ENCODE measurements around the gene ZNF584. TPM values are rescaled to one million over a fixed set of nuclear protein-coding genes. Genes with fewer than 3 reads are reported as not detected.
"Not testable (repeated sequence)": the region's sequence is repeated elsewhere in the genome, so short reads cannot be mapped to it uniquely, and the experiment has no call there.

Gene ZNF584
- total RNA-seq, 1 donor from 2014 or later = 5.8 TPM

- DNase-seq (ENCODE audit: low spot score) (peak; percentile 99), ATAC-seq (peak; percentile 97)
Measured at GRCh38 chr19:58400916-58401839, 7.3 kb upstream of the ZNF584 start.

DNA sequence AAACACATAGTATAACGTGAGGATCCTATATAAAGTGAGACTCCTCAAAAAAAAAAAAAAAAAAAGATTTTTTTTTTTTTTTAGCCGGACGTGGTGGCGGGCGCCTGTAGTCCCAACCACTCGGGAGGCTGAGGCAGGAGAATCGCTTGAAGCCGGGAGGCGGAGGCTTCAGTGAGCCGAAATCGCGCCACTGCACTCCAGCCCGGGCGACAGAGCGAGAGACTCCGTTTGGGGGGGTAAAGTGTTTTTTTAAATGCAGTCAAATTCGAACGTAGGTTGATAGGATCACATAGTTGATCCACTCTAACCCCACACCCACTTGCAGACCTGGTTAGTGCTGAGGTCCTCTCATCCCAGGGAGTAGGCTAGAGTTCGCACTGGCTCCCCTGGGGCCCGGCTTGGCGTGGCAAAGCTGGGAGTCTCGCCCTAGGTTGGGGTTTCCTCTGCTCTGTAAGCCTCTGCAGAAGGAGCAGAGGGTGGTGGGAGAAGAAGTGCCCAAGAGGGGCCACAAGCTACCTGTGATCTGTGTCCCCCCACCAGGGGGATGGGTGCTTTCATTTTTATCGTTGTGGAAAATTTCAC, 6.5 kb upstream of the ZNF584 start:
- DNase-seq (ENCODE audit: low spot score) (no peak), ATAC-seq (no peak)

GRCh38 chr19:58403920-58404478, 4.5 kb upstream of the ZNF584 start:
- ATAC-seq = not testable (repeated sequence)

GRCh38 chr19:58406818-58407657, 1.4 kb upstream of the ZNF584 start:
- ATAC-seq = no peak
- DNase-seq (ENCODE audit: low spot score) = no peak

More at GRCh38 chr19:58403920-58404478, 4.5 kb upstream of the ZNF584 start:
- DNase-seq (ENCODE audit: low spot score) = not testable (repeated sequence)

DNA sequence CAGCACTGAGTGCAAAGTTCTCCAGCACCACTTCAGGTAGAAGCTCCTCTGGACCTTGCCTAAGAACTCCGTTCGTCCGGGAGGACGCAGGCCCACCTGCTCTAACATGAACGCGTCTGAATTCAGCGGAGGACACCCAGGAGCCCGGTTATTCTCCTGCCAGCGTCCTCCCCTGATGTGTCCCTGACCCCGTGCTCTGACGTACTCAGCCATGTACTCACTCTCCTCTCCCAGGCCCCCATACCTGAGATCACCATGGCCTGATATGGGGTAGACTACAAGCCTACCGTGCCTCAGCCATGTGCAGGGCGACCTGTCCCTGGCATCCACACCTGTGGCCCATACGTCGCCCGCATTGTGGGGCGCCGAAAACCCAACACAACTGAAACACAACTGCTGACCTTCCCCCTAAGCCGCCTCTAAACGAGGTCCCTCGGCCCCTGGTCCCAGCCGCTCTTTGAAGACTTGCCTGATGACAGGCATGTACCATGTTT, 744 bp upstream of the ZNF584 start:
- ATAC-seq (no peak), DNase-seq (ENCODE audit: low spot score) (no peak)

DNA sequence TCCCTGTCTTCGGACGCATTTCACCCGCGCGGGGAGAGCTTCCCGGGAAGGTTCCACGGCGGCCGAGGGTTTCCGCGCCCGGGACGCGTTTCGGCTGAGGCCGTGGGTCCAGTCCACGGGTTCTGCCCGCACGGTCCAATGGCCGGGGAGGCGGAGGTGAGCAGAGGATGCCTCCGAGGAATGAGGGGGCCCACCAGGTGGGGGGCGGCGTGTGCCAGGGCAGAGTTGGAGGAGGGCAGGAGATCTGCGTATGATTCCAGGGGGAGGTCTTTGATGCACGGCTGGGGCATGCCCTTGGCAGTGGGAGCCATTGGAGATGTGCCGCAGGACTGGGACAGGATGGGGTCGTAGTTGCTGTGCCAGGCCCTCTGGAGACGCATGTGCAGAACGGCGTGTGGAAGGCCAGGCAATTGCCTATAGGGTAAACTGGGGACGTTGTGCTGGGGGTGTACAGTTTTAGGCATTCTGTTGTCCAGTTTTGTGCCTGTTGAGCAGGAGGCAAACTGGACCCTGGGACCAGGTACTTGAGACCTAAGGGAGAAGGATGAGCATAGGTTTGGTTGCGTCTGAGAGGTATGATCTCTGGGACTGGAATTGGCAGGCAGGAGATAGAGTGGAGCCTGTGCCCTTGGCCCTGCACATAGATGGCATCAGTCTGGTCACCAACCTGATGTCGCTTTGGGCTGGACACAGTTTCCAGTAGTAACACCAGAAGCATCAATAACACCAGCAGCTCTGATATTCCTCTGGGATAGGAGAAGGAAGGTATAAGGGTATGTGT, 751 bp downstream of the ZNF584 start:
- DNase-seq (ENCODE audit: low spot score) = no peak
- peak; percentile 32 for ATAC-seq

GRCh38 chr19:58416604-58417003, 8.2 kb downstream of the ZNF584 start:
- no peak for DNase-seq (ENCODE audit: low spot score)

GRCh38 chr19:58417071-58417470, 8.6 kb downstream of the ZNF584 start:
- ATAC-seq (no peak), DNase-seq (ENCODE audit: low spot score) (no peak)

More at GRCh38 chr19:58416604-58417003, 8.2 kb downstream of the ZNF584 start:
- ATAC-seq = no peak

- ATAC-seq = no peak
- no peak for DNase-seq (ENCODE audit: low spot score)
Measured at GRCh38 chr19:58428617-58429016, 20.2 kb downstream of the ZNF584 start.

GRCh38 chr19:58429745-58430144, 21.3 kb downstream of the ZNF584 start:
- ATAC-seq (no peak), DNase-seq (ENCODE audit: low spot score) (no peak)

GRCh38 chr19:58434217-58434616, 25.8 kb downstream of the ZNF584 start:
- ATAC-seq (no peak), DNase-seq (ENCODE audit: low spot score) (no peak)

DNA sequence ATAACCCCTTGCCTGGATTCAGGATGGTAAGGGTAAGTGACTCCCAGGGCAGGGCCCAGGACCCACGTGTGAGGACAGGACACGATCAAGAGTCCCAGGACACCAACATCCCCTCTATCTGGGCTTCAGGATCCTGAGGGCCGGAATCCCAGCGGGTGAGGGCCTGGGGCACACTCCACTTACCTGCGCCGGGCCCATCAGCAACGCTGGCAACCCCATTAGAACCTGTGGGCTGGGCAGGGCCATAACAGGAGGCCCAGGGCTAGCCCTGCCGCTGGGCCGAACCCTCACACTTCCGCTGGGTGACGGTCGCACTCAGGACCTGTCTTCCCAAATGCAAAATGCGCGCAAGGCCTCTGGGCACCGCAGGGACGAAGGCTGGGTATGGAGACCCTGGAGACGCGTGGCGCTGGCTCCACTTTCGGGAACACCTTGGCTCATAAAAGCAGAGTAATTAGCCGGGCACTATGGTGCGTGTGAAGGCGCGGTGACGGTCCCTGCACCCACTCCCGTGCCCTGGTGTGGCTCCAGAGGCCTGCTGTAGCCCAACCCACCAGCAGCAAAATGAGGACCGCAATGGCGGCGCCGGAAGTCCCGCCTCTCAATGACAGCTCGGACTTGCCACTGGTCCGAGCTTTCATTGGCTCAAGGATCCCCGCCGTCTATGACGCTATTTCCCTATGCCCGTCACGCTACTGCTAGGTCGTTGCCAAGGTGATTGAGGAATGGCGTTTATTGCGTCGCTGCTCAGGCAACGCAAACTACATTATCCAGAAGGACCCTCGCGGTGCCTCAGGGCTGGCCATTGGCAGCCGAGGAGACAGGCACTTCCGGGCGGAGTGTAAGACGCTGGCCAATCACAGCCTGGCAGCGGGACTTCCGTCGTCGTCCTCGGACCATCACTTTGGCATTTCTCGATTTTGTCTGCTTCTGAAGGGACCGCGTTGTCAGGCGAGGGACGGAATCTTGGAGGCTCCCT, 31.4 kb downstream of the ZNF584 start, which contains the start of gene ZNF132:
Gene ZNF132, minus strand, starts transcription at position 578 of the 979 bp plus-strand sequence. Its CDS starts 332 bp downstream, at position 246.
- peak; percentile 97 for ATAC-seq

DNA sequence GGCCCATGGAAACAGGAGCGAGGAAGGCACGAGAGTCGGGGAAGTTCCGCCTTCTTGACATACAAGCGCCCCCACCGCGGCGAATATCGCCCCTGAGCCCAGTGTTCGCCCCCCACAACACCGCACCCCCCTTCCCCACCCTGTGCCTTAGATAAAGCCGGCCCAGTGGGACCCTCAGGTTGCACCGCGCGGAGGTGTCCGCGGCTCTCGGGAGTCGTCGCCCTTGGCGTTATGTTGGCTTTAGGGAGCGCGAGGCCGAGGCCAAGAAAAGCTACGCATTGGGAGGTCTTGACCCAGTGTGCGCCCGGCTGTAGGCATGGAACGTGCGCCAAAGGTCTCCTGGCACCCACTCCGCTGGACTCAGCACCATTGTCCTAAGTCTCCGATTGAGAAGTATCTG, 32.1 kb downstream of the ZNF584 start:
- ATAC-seq (no peak), DNase-seq (ENCODE audit: low spot score) (peak; percentile 47)

More for the DNA sequence above, 31.4 kb downstream of the ZNF584 start, which contains the start of gene ZNF132:
- peak; percentile 94 for DNase-seq (ENCODE audit: low spot score)

GRCh38 chr19:58442986-58443385, 34.5 kb downstream of the ZNF584 start:
- not testable (repeated sequence) for ATAC-seq; DNase-seq (ENCODE audit: low spot score)

DNA sequence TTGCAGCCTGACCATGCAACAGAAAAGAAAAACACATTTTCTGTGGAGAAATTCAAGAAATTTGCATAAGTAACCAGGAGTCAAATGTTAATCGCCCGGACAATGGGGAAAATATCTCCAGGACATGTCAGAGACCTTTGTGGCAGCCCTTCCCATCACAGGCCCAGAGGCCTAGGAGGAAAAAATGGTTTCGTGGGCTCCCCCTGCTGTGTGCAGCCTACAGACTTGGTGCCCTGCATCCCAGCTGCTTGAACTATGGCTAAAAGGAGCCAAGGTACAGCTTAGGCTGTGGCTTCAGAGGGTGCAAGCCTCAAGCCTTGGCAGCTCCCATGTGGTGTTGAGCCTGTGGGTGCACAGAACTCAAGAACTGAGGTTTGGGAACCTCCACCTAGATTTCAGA, 40.4 kb downstream of the ZNF584 start:
- ATAC-seq; DNase-seq (ENCODE audit: low spot score): not testable (repeated sequence)

- not testable (repeated sequence) for ATAC-seq; DNase-seq (ENCODE audit: low spot score)
Measured at GRCh38 chr19:58449980-58450379, 41.5 kb downstream of the ZNF584 start.

DNA sequence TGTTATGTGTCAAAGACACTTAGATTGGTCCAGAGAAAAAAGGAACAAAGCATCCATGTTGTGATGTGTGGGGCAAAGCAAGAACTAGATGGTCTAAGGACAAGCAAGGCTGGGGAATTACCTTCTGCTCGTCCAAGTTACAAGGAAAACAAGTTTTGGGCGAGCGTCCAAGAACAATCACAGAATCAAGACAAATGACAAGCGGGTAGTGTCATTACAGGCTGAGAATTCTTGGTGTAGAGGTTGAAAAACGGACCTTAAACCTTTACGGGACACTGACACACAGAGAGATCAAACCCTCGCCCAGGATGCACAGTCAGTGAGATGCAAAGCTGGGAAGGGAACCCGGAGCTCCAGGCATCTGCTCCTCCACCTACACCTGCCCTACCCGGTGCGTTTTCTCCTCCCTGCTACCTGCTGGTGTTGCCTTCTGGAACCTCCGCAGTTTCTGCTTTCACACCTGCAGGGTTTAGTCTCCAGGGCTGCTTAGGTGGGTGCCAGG, 42.5 kb downstream of the ZNF584 start:
- ATAC-seq (peak; percentile 41), DNase-seq (ENCODE audit: low spot score) (no peak)
